Testis (tissue), 3 donors: ENCODE results near the gene NDUFV2. TPM values are rescaled to one million over a fixed set of nuclear protein-coding genes. Genes with fewer than 3 reads are reported as not detected.
A peak's percentile ranks its signal among the peaks of the same experiment; 100 is the strongest.

ENCODE experiments used
- DNase-seq: peaks from one replicate; pipeline ENCODE4 v3.0.0-alpha.2; 2019
- H3K27ac ChIP-seq, 2 donors: fragments of 200-600 bp; sonication (generic); one replicate each; pipeline ENCODE4 v1.5.1; 2019
- H3K27me3 ChIP-seq: fragments of 200-600 bp; sonication (generic); one replicate; pipeline ENCODE4 v1.5.1; 2019
- H3K36me3 ChIP-seq: fragments of 200-600 bp; sonication (generic); one replicate; pipeline ENCODE4 v1.5.1; 2017; ENCODE audit warnings: low read depth; ENCODE audit errors: missing control alignments
- H3K4me1 ChIP-seq: fragments of 200-600 bp; sonication (generic); one replicate; pipeline ENCODE4 v1.5.1; 2019
- H3K4me3 ChIP-seq, 2 donors: fragments of 200-600 bp; sonication (generic); one replicate each; pipeline ENCODE4 v1.5.1; 2017 to 2019
- H3K9me3 ChIP-seq: fragments of 200-600 bp; sonication (generic); one replicate; pipeline ENCODE4 v1.5.1; 2017
- POLR2A ChIP-seq: fragments of 450-650 bp; IDR thresholded peaks from one replicate; pipeline ENCODE4 v1.6.1; 2017; ENCODE audit warnings: antibody characterized with exemption, mild to moderate bottlenecking, moderate library complexity
- WGBS, 2 donors: methylation state at CpG; one replicate each; pipeline ENCODE4 v1.1.5; 2018; 5-methylcytosine and 5-hydroxymethylcytosine counted together
- intact Hi-C: fragments of 100-400 bp; cut with DNase I; formaldehyde crosslinking; loops from one replicate; pipeline ENCODE4 v1.15.1; 2023; ENCODE audit warnings: low total_unique reads
- polyA plus RNA-seq: library from polyadenylated mRNA; stranded (reverse); fragments of 350-450 nt; fragmentation: Illumina TruSeq; extraction: RNeasy Lipid Tissue Mini Kit (QIAGEN cat#74804); gene quantifications from one replicate; pipeline ENCODE4 v1.2.3, GENCODE V29; 2014; ENCODE audit warnings: low read depth, low replicate concordance; ENCODE audit not compliant: insufficient read depth
- total RNA-seq, 2 donors: library from RNA; depleted of rRNA; stranded (reverse); fragments of >200 nt; gene quantifications; one replicate each; pipeline ENCODE4 v1.2.3, GENCODE V29; 2016
- TF ChIP-seq, protein P1 (sequence below), 3 experiments: fragments of 450-650 bp in 2 of 3; fragments of 200-600 bp in 1 of 3; sonication (generic) in 1 of 3; IDR thresholded peaks; one replicate each; pipeline ENCODE4 v1.5.1; 2016 to 2019; ENCODE audit warnings: antibody characterized with exemption in 3 of 3, mild to moderate bottlenecking in 2 of 3, moderate library complexity in 1 of 3

The NDUFV2 gene
- total and polyA plus RNA-seq, 3 donors from 2014 or later: 115 to 171 (median 120) TPM

DNA sequence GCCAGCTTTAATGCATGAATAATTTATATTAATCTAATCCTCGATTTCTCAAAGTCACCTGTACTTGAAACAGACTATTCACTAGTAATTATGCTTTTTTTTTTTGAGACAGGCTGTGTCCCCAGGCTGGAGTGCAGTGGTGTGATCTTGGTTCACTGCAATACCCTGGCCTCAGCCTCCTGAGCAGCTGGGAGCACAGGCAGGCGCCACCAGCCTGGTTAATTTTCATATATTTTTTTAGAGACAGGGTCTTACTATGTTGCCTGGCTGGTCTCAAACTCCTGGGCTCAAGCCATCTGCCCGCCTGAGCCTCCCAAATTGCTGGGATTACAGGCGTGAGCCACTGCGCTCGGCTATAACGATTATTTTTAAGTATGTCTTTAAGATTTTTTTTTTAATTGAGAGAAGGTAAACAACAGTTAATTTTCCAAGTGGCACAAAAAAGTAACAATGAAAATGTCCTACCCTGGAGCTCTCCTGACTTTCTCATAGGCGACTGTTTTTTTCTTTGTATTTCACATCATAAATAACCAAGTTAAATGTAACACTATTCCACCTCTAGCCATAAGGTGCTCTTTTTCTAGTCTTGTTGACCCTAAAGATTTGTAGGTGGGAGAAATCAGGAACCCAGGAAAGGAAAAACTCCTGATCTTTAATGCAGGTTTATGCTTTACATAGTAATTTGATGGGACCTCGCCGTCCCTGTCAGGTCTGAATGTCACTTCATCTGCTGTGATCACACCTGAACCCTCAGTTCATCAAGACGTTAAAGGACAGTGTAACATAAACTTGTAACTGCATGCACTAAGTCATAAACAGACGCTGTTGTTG is 32.8 kb downstream of the NDUFV2 start:
- intact Hi-C loops: no loop called here
- peaks cover 9% of the 10 kb centered on the region for H3K4me1 ChIP-seq
- H3K4me3 ChIP-seq: peak overlapping the region; percentile 89 to 93
- no peak for DNase-seq
- no peaks in the 10 kb centered on the region for H3K9me3 ChIP-seq
- peak overlapping the region; percentile 99 for H3K27ac ChIP-seq
- H3K36me3 ChIP-seq: no peaks in the 10 kb centered on the region
- H3K27me3 ChIP-seq: no peaks in the 10 kb centered on the region
- WGBS, 2 donors: 47 to 57% methylated on average over 11 to 12 of the region's 12 CpGs
- no peak for TF ChIP-seq POLR2A
- TF ChIP-seq, protein P1, sequence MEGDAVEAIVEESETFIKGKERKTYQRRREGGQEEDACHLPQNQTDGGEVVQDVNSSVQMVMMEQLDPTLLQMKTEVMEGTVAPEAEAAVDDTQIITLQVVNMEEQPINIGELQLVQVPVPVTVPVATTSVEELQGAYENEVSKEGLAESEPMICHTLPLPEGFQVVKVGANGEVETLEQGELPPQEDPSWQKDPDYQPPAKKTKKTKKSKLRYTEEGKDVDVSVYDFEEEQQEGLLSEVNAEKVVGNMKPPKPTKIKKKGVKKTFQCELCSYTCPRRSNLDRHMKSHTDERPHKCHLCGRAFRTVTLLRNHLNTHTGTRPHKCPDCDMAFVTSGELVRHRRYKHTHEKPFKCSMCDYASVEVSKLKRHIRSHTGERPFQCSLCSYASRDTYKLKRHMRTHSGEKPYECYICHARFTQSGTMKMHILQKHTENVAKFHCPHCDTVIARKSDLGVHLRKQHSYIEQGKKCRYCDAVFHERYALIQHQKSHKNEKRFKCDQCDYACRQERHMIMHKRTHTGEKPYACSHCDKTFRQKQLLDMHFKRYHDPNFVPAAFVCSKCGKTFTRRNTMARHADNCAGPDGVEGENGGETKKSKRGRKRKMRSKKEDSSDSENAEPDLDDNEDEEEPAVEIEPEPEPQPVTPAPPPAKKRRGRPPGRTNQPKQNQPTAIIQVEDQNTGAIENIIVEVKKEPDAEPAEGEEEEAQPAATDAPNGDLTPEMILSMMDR (IDR thresholded peaks at IDR 0.05): no peak

DNA sequence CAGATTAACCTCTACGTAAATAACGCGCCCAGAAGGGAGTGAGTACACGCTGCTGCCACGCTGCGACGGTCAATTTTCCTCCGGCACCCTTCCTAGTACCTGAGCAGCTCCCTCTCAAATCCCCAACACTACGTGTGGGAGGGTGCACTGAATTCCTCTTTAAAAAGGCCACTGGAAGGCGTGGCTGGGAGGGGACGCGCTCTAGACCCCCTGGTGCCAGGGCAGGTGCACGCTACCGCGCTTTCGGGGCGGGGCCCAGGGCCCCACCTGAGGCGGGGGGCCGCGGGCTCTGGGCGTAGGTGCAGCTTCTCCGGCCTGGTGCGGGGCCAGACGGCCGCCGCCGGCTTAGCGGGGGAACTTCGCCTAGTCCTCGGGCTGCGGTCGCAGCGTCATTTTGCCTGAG is 33.4 kb downstream of the NDUFV2 start:
- H3K4me1 ChIP-seq: peaks cover 12% of the 10 kb centered on the region
- intact Hi-C loops: loop anchor here (1.0 kb wide), 1 partner anchor 34 kb away; the partner anchor contains the start of gene NDUFV2

DNA sequence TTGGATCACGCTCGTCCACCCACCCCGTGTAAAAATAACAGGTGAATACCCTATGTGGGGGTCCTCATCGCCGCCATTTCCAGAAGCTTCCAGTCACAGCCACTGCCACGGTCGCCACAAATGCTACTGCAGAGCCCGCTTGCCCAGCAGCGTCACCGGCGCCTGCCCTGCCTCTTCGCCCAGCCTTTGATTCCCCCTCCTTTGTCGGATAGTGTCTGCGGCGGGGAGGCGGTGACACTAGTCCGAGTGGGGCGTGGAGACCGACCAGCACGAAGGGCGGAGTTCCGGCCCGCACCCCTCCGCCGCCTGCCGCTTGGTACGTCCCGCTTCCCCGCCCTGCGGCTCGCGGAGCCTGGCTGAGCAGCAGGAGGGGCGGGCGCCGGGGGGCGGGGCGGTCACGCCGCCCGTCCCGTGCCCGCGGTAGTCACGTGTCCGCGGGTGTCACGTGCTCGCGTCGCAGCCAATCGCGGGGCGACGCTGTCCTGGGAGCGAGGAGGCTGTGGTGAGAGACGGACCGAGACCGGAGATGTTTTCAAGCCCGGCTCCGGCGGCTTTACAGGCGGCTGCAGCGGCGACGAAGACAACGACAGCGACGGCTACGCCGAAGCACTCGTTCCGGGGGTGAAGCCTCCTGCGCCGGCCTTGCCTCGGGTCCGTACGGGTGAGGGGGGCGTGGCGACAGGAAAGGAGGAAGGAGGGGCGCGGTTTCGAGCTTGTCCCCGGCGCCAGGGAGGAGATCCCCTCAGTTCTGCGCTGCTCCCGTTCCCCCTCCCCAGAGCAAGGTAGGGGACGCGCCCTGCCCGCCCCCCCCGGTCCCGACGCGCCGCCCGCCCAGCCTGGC is 34.0 kb downstream of the NDUFV2 start, which contains the start of gene ANKRD12:
Gene ANKRD12, plus strand, starts transcription at position 467 of the 841 bp plus-strand sequence. CDS start 45,652 bp downstream, outside the sequence.
- H3K27me3 ChIP-seq: no peaks in the 10 kb centered on the region
- H3K4me3 ChIP-seq: peak within 1 kb of the TSS; percentile 89 to 93
- no peaks in the 10 kb centered on the region for H3K36me3 ChIP-seq
- 0 to 1% methylated on average over 31 to 48 of the region's 95 CpGs for WGBS, 2 donors
- DNase-seq: peak; percentile 96
- intact Hi-C loops: loop anchor here (1.0 kb wide), 1 partner anchor 34 kb away; the partner anchor contains the start of gene NDUFV2
- peak within 1 kb of the TSS; percentile 99 for H3K27ac ChIP-seq
- H3K4me1 ChIP-seq: peaks cover 16% of the 10 kb centered on the region
- peak; percentile 61 for TF ChIP-seq POLR2A
- TF ChIP-seq, protein P1 (IDR thresholded peaks at IDR 0.05): peak in 1 of 3 experiments; percentile 8
- H3K9me3 ChIP-seq: no peaks in the 10 kb centered on the region

More for the DNA sequence above, 33.4 kb downstream of the NDUFV2 start:
- TF ChIP-seq POLR2A: no peak
- TF ChIP-seq, protein P1 (IDR thresholded peaks at IDR 0.05): no peak
- H3K27ac ChIP-seq: peak overlapping the region; percentile 99
- peak overlapping the region; percentile 89 to 93 for H3K4me3 ChIP-seq
- no peaks in the 10 kb centered on the region for H3K36me3 ChIP-seq
- no peaks in the 10 kb centered on the region for H3K9me3 ChIP-seq
- no peaks in the 10 kb centered on the region for H3K27me3 ChIP-seq
- 0% methylated on average over 6 to 29 of the region's 33 CpGs for WGBS, 2 donors
- DNase-seq: peak; percentile 49

DNA sequence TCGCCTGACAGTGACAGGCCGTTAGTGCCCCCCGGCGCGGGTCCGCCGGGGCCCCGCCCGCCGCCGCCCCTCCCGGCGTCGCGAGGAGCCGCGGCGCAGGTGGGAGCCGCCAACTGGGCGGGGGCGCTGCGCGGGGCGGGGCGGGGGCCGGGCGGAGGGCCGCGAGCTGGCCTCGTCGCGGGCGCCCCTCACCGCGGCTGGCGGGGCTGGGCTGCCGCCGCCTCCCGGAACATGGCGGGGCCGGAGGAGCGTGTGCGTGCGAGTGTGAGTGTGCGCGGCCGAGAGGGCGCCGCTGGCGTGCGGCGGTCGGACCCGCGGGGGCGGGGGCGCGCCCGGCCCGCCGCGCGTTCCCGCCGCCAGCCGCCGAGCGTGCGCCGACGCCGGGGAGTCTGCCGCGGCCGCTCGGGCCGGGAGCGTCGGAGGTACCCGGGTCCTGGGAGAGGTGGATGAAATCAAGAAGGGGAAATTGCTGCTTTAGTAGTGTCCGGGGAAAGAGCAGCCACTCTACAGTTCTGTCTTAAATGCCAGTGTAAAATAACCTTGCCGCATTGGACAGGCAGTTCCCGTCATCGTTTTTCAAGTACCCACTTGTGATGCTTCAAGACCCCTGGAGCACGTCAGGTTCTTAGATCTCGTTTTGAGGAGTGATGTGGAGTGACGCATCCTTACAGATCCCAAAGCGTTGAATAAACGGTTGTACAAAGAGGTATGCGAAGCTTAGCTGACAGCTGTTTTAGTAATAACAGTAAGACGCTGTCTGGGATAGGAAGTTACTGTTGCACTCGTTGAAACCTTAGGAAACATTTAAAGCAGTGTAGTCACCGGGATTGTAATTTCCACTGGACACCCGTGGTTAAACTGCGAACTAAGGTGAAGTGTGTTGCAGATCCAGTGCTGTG is 34.9 kb downstream of the NDUFV2 start:
- intact Hi-C loops: no loop called here

More for the DNA sequence above, 34.9 kb downstream of the NDUFV2 start:
- Histone ChIP-seq H3K27ac (peak overlapping the region; percentile 99), H3K4me3 (peak overlapping the region; percentile 89 to 93), H3K9me3 (no peaks in the 10 kb centered on the region), H3K36me3 (no peaks in the 10 kb centered on the region), H3K4me1 (peaks cover 24% of the 10 kb centered on the region), H3K27me3 (no peaks in the 10 kb centered on the region)
- DNase-seq: peak; percentile 58
- TF ChIP-seq, protein P1 (IDR thresholded peaks at IDR 0.05): no peak
- TF ChIP-seq POLR2A: no peak
- 0% methylated on average over 17 to 53 of the region's 95 CpGs for WGBS, 2 donors
